Urothelium cell line (cell line): Measurements from ENCODE around the gene LHFPL6.

ENCODE experiments used
- DNase-seq: peaks from one replicate; pipeline ENCODE4 v3.0.0; 2011; ENCODE audit warnings: low spot score, mixed read lengths
- FAIRE-seq: peaks from 2 replicates; lab custom pipeline; 2011; peaks lifted over from hg19 to GRCh38; lab: Jason Lieb, UNC

Gene LHFPL6

GRCh38 chr13:39557285-39557955, 45.6 kb downstream of the LHFPL6 start:
- DNase-seq (no peak), FAIRE-seq (no peak)

- DNase-seq (no peak), FAIRE-seq (no peak)
Observed at GRCh38 chr13:39556866-39557265, 46.1 kb downstream of the LHFPL6 start.

GRCh38 chr13:39554371-39554770, 48.6 kb downstream of the LHFPL6 start:
- DNase-seq (no peak), FAIRE-seq (no peak)

- FAIRE-seq: no peak
- DNase-seq: no peak
Observed at GRCh38 chr13:39552246-39552645, 50.7 kb downstream of the LHFPL6 start.

- DNase-seq (no peak), FAIRE-seq (no peak)
Observed at GRCh38 chr13:39550931-39551330, 52.1 kb downstream of the LHFPL6 start.

GRCh38 chr13:39547108-39547507, 55.9 kb downstream of the LHFPL6 start:
- no peak for DNase-seq
- FAIRE-seq: no peak

- FAIRE-seq: no peak
- DNase-seq: no peak
Observed at GRCh38 chr13:39542361-39542760, 60.6 kb downstream of the LHFPL6 start.

GRCh38 chr13:39540929-39541605, 61.9 kb downstream of the LHFPL6 start:
- DNase-seq (no peak), FAIRE-seq (no peak)

GRCh38 chr13:39538816-39539790, 63.9 kb downstream of the LHFPL6 start:
- FAIRE-seq (no peak), DNase-seq (no peak)

- DNase-seq: no peak
- no peak for FAIRE-seq
Observed at GRCh38 chr13:39536906-39537305, 66.1 kb downstream of the LHFPL6 start.

GRCh38 chr13:39536274-39536673, 66.7 kb downstream of the LHFPL6 start:
- no peak for DNase-seq
- no peak for FAIRE-seq

- DNase-seq (no peak), FAIRE-seq (no peak)
Observed at GRCh38 chr13:39533651-39534150, 69.3 kb downstream of the LHFPL6 start.

- FAIRE-seq: no peak
- no peak for DNase-seq
Observed at GRCh38 chr13:39531646-39532045, 71.3 kb downstream of the LHFPL6 start.

GRCh38 chr13:39530916-39531315, 72.1 kb downstream of the LHFPL6 start:
- FAIRE-seq (no peak), DNase-seq (no peak)

GRCh38 chr13:39528661-39528980, 74.4 kb downstream of the LHFPL6 start:
- no peak for FAIRE-seq

GRCh38 chr13:39527961-39528660, 74.9 kb downstream of the LHFPL6 start:
- DNase-seq (peak; percentile 76), FAIRE-seq (no peak)

More at GRCh38 chr13:39528661-39528980, 74.4 kb downstream of the LHFPL6 start:
- no peak for DNase-seq

GRCh38 chr13:39527301-39527700, 75.7 kb downstream of the LHFPL6 start:
- no peak for FAIRE-seq

GRCh38 chr13:39526499-39526898, 76.5 kb downstream of the LHFPL6 start:
- DNase-seq (no peak), FAIRE-seq (no peak)

More at GRCh38 chr13:39527301-39527700, 75.7 kb downstream of the LHFPL6 start:
- DNase-seq: no peak

- no peak for FAIRE-seq
- DNase-seq: no peak
Observed at GRCh38 chr13:39525506-39525905, 77.5 kb downstream of the LHFPL6 start.

- FAIRE-seq: no peak
- no peak for DNase-seq
Observed at GRCh38 chr13:39524795-39525194, 78.2 kb downstream of the LHFPL6 start.

- no peak for FAIRE-seq
Observed at GRCh38 chr13:39522329-39522728, 80.7 kb downstream of the LHFPL6 start.

More at GRCh38 chr13:39522329-39522728, 80.7 kb downstream of the LHFPL6 start:
- DNase-seq: no peak
